HCT116 (cell line): Measurements from ENCODE around the gene CHM.
"Not testable (repeated sequence)": the region's sequence is repeated elsewhere in the genome, so short reads cannot be mapped to it uniquely, and the experiment has no call there.

Experiments used
- ELF1 ChIP-seq: IDR thresholded peaks from 2 replicates; pipeline ENCODE4 v1.6.1; 2012; ENCODE audit warnings: low read depth, borderline replicate concordance
- EZH2 ChIP-seq: fragments of 200-600 bp; sonication (generic); IDR thresholded peaks from 2 replicates; pipeline ENCODE4 v1.6.1; 2017; ENCODE audit warnings: antibody characterized with exemption, mixed run types
- JUND ChIP-seq: IDR thresholded peaks from 2 replicates; pipeline ENCODE4 v1.6.1; 2012
- POLR2A ChIP-seq: IDR thresholded peaks from 2 replicates; pipeline ENCODE4 v1.7.0; 2011; ENCODE audit warnings: borderline replicate concordance; ENCODE audit not compliant: insufficient read depth, insufficient read length; ENCODE audit errors: extremely low read depth
- POLR2AphosphoS5 ChIP-seq: IDR thresholded peaks from 2 replicates; pipeline ENCODE4 v1.6.1; 2011; ENCODE audit warnings: mild to moderate bottlenecking, low read depth, low read length, moderate library complexity
- RAD21 ChIP-seq: IDR thresholded peaks from 2 replicates; pipeline ENCODE4 v1.6.1; 2012; ENCODE audit warnings: low read depth, mild to moderate bottlenecking
- SIN3A ChIP-seq: IDR thresholded peaks from 2 replicates; pipeline ENCODE4 v1.6.1; 2012; ENCODE audit warnings: low read depth
- ZFX ChIP-seq: fragments of 450-650 bp; IDR thresholded peaks from 2 replicates; pipeline ENCODE4 v1.6.1; 2017
- ZNF274 ChIP-seq: fragments of 200-500 bp; sonication (Bioruptor generic); IDR thresholded peaks from 2 replicates; pipeline ENCODE4 v1.6.1; 2014; ENCODE audit warnings: mild to moderate bottlenecking, low read depth, low read length, inconsistent platforms
- TF ChIP-seq, protein P1 (sequence below): IDR thresholded peaks from 2 replicates; pipeline ENCODE4 v1.6.1; 2012
- TF ChIP-seq, protein P2 (sequence below), 3 experiments: fragments of 200-600 bp in 1 of 3; sonication (generic) in 1 of 3; IDR thresholded peaks in 2 of 3; conservative IDR thresholded peaks in 1 of 3; 2 replicates each; pipeline ENCODE4 v1.5.1; 2012 to 2017; ENCODE audit warnings: low read depth in 2 of 3, low read length in 2 of 3, antibody characterized with exemption in 1 of 3, borderline replicate concordance in 1 of 3, control low read depth in 1 of 3, mild to moderate bottlenecking in 1 of 3, mixed read lengths in 1 of 3, mixed run types in 1 of 3, moderate library complexity in 1 of 3; ENCODE audit not compliant: insufficient read depth in 1 of 3
- TF ChIP-seq, protein P3 (sequence below): IDR thresholded peaks from 2 replicates; pipeline ENCODE4 v1.6.1; 2011; ENCODE audit warnings: mild to moderate bottlenecking, low read length, moderate library complexity; ENCODE audit not compliant: insufficient replicate concordance; ENCODE audit errors: extremely low read depth

DNA sequence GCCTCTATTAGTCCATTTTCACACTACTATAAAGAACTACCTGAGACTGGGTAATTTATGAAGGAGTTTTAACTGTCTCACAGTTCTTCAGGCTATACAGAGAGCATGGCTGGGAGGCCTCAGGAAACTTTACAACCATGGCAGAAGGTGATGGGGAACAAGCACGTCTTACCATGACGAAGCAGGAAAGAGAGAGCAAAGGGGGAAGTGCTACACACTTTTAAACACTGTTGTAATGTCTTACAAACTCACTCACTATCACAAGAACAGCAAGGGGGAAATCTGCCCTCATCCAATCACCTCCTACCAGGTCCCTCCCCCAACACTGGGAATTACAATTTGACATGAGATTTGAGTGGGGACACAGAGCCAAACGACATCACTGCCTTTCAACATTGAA is 107.4 kb downstream of the CHM start:
- TF ChIP-seq, protein P1, sequence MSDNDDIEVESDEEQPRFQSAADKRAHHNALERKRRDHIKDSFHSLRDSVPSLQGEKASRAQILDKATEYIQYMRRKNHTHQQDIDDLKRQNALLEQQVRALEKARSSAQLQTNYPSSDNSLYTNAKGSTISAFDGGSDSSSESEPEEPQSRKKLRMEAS = not testable (repeated sequence)
- TF ChIP-seq, protein P2, sequence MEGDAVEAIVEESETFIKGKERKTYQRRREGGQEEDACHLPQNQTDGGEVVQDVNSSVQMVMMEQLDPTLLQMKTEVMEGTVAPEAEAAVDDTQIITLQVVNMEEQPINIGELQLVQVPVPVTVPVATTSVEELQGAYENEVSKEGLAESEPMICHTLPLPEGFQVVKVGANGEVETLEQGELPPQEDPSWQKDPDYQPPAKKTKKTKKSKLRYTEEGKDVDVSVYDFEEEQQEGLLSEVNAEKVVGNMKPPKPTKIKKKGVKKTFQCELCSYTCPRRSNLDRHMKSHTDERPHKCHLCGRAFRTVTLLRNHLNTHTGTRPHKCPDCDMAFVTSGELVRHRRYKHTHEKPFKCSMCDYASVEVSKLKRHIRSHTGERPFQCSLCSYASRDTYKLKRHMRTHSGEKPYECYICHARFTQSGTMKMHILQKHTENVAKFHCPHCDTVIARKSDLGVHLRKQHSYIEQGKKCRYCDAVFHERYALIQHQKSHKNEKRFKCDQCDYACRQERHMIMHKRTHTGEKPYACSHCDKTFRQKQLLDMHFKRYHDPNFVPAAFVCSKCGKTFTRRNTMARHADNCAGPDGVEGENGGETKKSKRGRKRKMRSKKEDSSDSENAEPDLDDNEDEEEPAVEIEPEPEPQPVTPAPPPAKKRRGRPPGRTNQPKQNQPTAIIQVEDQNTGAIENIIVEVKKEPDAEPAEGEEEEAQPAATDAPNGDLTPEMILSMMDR (IDR thresholded peaks at IDR 0.05 in 2 of 3, conservative IDR thresholded peaks at IDR 0.05 in 1 of 3; ENCODE audit: borderline replicate concordance in 1 of 3, insufficient read depth in 1 of 3, low read depth in 2 of 3, low read length in 2 of 3) = not testable (repeated sequence)
- TF ChIP-seq JUND, ELF1, ZFX, POLR2AphosphoS5, ZNF274, EZH2, SIN3A, POLR2A, RAD21: not testable (repeated sequence)
- TF ChIP-seq, protein P3, sequence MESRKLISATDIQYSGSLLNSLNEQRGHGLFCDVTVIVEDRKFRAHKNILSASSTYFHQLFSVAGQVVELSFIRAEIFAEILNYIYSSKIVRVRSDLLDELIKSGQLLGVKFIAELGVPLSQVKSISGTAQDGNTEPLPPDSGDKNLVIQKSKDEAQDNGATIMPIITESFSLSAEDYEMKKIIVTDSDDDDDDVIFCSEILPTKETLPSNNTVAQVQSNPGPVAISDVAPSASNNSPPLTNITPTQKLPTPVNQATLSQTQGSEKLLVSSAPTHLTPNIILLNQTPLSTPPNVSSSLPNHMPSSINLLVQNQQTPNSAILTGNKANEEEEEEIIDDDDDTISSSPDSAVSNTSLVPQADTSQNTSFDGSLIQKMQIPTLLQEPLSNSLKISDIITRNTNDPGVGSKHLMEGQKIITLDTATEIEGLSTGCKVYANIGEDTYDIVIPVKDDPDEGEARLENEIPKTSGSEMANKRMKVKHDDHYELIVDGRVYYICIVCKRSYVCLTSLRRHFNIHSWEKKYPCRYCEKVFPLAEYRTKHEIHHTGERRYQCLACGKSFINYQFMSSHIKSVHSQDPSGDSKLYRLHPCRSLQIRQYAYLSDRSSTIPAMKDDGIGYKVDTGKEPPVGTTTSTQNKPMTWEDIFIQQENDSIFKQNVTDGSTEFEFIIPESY = not testable (repeated sequence)
